Neutrophil (primary cell): ENCODE data around the gene SEMA6A.

Experiments used
- H3K27ac ChIP-seq: fragments of 200-600 bp; sonication (generic); 2 replicates; pipeline ENCODE4 v1.5.1; 2016; ENCODE audit warnings: mild to moderate bottlenecking, moderate library complexity
- H3K27me3 ChIP-seq: fragments of 200-600 bp; sonication (generic); 2 replicates; pipeline ENCODE4 v1.6.0; 2016; ENCODE audit warnings: mild to moderate bottlenecking
- H3K36me3 ChIP-seq: fragments of 200-600 bp; sonication (generic); 2 replicates; pipeline ENCODE4 v1.5.1; 2017
- H3K4me1 ChIP-seq, 2 experiments: fragments of 200-600 bp in 1 of 2; sonication (generic) in 1 of 2; 1 replicate in 1 of 2; 2 replicates in 1 of 2; pipeline versions ENCODE4 v1.5.1 to v1.6.1; 2013 to 2016; ENCODE audit warnings: low read depth in 1 of 2, low read length in 1 of 2, mild to moderate bottlenecking in 1 of 2, moderate library complexity in 1 of 2; ENCODE audit not compliant: control insufficient read depth in 1 of 2, insufficient read depth in 1 of 2
- H3K4me3 ChIP-seq, 2 experiments: fragments of 200-600 bp in 1 of 2; sonication (generic) in 1 of 2; 1 replicate in 1 of 2; 2 replicates in 1 of 2; pipeline ENCODE4 v1.5.1; 2013 to 2016; ENCODE audit warnings: low read depth in 1 of 2, low read length in 1 of 2, mild to moderate bottlenecking in 1 of 2, moderate library complexity in 1 of 2
- H3K9me3 ChIP-seq: fragments of 200-600 bp; sonication (generic); 2 replicates; pipeline ENCODE4 v1.5.1; 2016
- TF ChIP-seq, protein P1 (sequence below): fragments of 200-600 bp; sonication (generic); IDR thresholded peaks from 2 replicates; pipeline ENCODE4 v1.5.1; 2016; ENCODE audit warnings: antibody characterized with exemption

The SEMA6A gene

GRCh38 chr5:116509483-116510244 lies 65.0 kb downstream of the SEMA6A start:
- Histone ChIP-seq H3K27me3 (no peaks in the 10 kb centered on the region), H3K27ac (no peak overlapping the region), H3K4me1 (peaks cover 12 to 13% of the 10 kb centered on the region in 2 experiments), H3K9me3 (no peaks in the 10 kb centered on the region), H3K36me3 (no peaks in the 10 kb centered on the region), H3K4me3 (no peak overlapping the region)
- TF ChIP-seq, protein P1, sequence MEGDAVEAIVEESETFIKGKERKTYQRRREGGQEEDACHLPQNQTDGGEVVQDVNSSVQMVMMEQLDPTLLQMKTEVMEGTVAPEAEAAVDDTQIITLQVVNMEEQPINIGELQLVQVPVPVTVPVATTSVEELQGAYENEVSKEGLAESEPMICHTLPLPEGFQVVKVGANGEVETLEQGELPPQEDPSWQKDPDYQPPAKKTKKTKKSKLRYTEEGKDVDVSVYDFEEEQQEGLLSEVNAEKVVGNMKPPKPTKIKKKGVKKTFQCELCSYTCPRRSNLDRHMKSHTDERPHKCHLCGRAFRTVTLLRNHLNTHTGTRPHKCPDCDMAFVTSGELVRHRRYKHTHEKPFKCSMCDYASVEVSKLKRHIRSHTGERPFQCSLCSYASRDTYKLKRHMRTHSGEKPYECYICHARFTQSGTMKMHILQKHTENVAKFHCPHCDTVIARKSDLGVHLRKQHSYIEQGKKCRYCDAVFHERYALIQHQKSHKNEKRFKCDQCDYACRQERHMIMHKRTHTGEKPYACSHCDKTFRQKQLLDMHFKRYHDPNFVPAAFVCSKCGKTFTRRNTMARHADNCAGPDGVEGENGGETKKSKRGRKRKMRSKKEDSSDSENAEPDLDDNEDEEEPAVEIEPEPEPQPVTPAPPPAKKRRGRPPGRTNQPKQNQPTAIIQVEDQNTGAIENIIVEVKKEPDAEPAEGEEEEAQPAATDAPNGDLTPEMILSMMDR, result no peak

- Histone ChIP-seq H3K36me3 (no peaks in the 10 kb centered on the region), H3K9me3 (no peaks in the 10 kb centered on the region), H3K27ac (no peak overlapping the region), H3K4me3 (no peak overlapping the region), H3K4me1 (peaks cover 12 to 13% of the 10 kb centered on the region in 2 experiments), H3K27me3 (no peaks in the 10 kb centered on the region)
- TF ChIP-seq, protein P1, result no peak
Observed at GRCh38 chr5:116508835-116509234, 65.8 kb downstream of the SEMA6A start.

GRCh38 chr5:116507941-116508655 lies 66.5 kb downstream of the SEMA6A start:
- no peak overlapping the region for H3K4me3 ChIP-seq
- H3K27me3 ChIP-seq, result no peaks in the 10 kb centered on the region
- H3K9me3 ChIP-seq, result no peaks in the 10 kb centered on the region
- no peak overlapping the region for H3K27ac ChIP-seq
- TF ChIP-seq, protein P1, result no peak
- no peaks in the 10 kb centered on the region for H3K36me3 ChIP-seq
- H3K4me1 ChIP-seq, result peaks cover 12 to 13% of the 10 kb centered on the region in 2 experiments

DNA sequence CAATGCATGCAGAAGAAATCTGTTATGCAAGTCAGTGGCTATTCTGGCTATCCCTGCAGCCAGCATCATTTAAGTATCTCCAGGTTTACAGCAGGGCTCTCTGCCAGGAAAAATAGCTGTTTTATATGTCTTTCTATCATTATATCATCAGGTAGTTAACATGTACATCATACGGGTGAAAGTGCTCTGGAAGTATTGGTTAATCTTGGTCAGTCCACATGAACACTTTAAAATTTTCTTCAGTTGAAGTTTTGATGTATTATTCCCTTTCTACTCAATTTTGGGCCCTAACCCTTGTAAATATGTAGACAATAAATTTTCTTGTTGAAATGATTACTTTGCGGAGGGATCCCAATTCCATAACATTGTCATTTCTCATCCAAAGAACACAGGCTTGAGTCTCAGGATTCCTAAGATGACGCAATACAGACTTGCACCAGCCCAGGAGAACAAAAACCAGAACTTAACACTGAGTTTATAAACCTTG lies 67.5 kb downstream of the SEMA6A start:
- H3K4me3 ChIP-seq, result no peak overlapping the region
- H3K9me3 ChIP-seq, result no peaks in the 10 kb centered on the region
- TF ChIP-seq, protein P1, result no peak
- no peaks in the 10 kb centered on the region for H3K27me3 ChIP-seq
- peaks cover 12 to 13% of the 10 kb centered on the region in 2 experiments for H3K4me1 ChIP-seq
- H3K36me3 ChIP-seq, result no peaks in the 10 kb centered on the region
- no peak overlapping the region for H3K27ac ChIP-seq

DNA sequence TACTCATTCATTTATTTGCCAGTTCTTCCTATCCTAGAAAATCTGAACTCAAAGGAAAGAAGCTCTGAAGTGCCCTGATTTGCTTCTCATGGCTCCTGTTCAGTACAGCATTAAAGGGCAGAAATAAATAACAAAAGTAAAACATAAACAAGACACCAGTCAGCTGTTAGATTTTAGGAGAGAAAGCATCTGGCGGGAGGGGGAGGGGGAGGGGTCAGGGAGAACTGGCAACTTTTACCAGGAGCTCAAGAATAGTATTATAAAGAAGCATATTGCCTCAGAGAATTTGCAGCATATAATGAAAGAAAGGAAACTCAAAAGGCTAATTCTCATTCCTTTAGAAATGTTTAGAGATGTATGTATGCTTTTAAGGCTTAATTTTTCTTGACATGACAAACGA lies 68.1 kb downstream of the SEMA6A start:
- Histone ChIP-seq H3K4me3 (no peak overlapping the region), H3K27ac (no peak overlapping the region), H3K9me3 (no peaks in the 10 kb centered on the region), H3K36me3 (no peaks in the 10 kb centered on the region), H3K27me3 (no peaks in the 10 kb centered on the region), H3K4me1 (peaks cover 12 to 13% of the 10 kb centered on the region in 2 experiments)
- TF ChIP-seq, protein P1, result no peak
